Cardiac muscle cell (in vitro differentiated cells and primary cell): Measurements from ENCODE around the gene LENG1. TPM values are rescaled to one million over a fixed set of nuclear protein-coding genes. Genes with fewer than 3 reads are reported as not detected.
"Not testable (repeated sequence)": the region's sequence is repeated elsewhere in the genome, so short reads cannot be mapped to it uniquely, and the experiment has no call there.

Experiments used
- DNase-seq, 2 donors: peaks; one replicate each; pipeline versions ENCODE4 v3.0.0 to v3.0.0-alpha.2; 2010 to 2017; ENCODE audit warnings: low read depth in 1 of 2, low spot score in 1 of 2
- H3K27ac ChIP-seq: fragments of 200-600 bp; sonication (generic); 2 replicates; pipeline ENCODE4 v1.5.1; 2016
- H3K27me3 ChIP-seq: fragments of 200-600 bp; sonication (generic); 2 replicates; pipeline ENCODE4 v1.6.0; 2016; ENCODE audit warnings: control low read depth
- H3K36me3 ChIP-seq: fragments of 200-600 bp; sonication (generic); 2 replicates; pipeline ENCODE4 v1.5.1; 2016; ENCODE audit warnings: control low read depth
- H3K4me1 ChIP-seq: fragments of 200-600 bp; sonication (generic); 2 replicates; pipeline ENCODE4 v1.8.1; 2017; ENCODE audit warnings: low read depth, mild to moderate bottlenecking, mixed run types
- H3K4me3 ChIP-seq: fragments of 200-600 bp; sonication (generic); 2 replicates; pipeline ENCODE4 v1.5.1; 2016; ENCODE audit warnings: mild to moderate bottlenecking
- H3K9me3 ChIP-seq: fragments of 200-600 bp; sonication (generic); 2 replicates; pipeline ENCODE4 v1.5.1; 2017; ENCODE audit warnings: low read depth, mild to moderate bottlenecking, control low read depth
- polyA plus RNA-seq: library from polyadenylated mRNA; unstranded; fragments of >200 nt; fragmentation: Nextera tagmentation; extraction: Ambion mirVana; gene quantifications from 2 replicates; pipeline ENCODE4 v1.2.1, GENCODE V29; 2016
- total RNA-seq: library from RNA; depleted of rRNA; stranded (reverse); fragments of >200 nt; gene quantifications from 2 replicates; pipeline ENCODE4 v1.2.3, GENCODE V29; 2016
- TF ChIP-seq, protein P1 (sequence below): IDR thresholded peaks from 2 replicates; pipeline ENCODE4 v1.5.1; 2012; ENCODE audit warnings: low read depth, mild to moderate bottlenecking, low read length

LENG1 gene
- total and polyA plus RNA-seq, 2 experiments from 2014 or later = 10.6 to 10.8 TPM

DNA sequence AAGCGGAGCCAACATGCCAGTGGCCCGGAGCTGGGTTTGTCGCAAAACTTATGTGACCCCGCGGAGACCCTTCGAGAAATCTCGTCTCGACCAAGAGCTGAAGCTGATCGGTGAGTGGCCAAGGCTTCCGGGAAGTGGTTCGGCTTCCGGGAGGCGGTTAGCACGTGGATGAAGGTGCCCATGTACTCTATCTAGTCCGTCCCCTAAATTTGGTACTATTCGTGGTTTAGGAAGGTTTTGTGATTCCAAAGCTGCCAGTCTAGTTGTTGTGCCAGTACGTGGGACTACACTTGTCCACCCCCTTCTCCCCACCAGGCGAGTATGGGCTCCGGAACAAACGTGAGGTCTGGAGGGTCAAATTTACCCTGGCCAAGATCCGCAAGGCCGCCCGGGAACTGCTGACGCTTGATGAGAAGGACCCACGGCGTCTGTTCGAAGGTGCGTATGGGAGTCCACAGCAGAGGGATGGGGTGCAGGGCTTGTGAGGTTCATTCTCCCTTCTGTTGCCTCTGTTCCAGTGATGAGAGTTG is 41.7 kb upstream of the LENG1 start:
- no peaks in the 10 kb centered on the region for H3K27me3 ChIP-seq
- peaks cover 44% of the 10 kb centered on the region for H3K36me3 ChIP-seq
- TF ChIP-seq, protein P1, sequence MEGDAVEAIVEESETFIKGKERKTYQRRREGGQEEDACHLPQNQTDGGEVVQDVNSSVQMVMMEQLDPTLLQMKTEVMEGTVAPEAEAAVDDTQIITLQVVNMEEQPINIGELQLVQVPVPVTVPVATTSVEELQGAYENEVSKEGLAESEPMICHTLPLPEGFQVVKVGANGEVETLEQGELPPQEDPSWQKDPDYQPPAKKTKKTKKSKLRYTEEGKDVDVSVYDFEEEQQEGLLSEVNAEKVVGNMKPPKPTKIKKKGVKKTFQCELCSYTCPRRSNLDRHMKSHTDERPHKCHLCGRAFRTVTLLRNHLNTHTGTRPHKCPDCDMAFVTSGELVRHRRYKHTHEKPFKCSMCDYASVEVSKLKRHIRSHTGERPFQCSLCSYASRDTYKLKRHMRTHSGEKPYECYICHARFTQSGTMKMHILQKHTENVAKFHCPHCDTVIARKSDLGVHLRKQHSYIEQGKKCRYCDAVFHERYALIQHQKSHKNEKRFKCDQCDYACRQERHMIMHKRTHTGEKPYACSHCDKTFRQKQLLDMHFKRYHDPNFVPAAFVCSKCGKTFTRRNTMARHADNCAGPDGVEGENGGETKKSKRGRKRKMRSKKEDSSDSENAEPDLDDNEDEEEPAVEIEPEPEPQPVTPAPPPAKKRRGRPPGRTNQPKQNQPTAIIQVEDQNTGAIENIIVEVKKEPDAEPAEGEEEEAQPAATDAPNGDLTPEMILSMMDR = no peak
- peaks cover 17% of the 10 kb centered on the region for H3K4me1 ChIP-seq
- DNase-seq = peak in 1 of 2 donors; percentile 15
- H3K4me3 ChIP-seq = peak overlapping the region; percentile 78
- H3K27ac ChIP-seq = peak overlapping the region; percentile 98
- no peaks in the 10 kb centered on the region for H3K9me3 ChIP-seq

DNA sequence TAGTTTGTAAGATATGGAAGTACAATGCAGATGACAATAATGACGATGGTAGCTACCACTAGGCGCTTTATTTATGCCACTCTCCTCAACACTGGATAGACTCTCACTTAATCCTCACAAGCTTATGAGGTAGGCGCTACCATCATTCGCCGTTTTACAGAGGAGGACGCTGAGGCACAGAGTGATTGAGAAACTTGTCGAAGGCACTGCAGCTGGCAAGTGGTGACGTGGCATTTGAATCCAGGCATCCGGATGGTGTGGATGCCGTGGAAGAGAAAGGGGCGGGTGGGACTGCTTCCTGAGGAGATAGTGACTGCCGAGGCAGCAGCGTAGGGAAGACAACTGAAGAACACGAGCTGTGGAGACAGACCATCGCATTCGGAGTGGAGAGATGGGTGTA is 39.9 kb upstream of the LENG1 start:
- peak overlapping the region; percentile 2 for H3K27ac ChIP-seq
- no peaks in the 10 kb centered on the region for H3K9me3 ChIP-seq
- H3K27me3 ChIP-seq = no peaks in the 10 kb centered on the region
- peaks cover 31% of the 10 kb centered on the region for H3K36me3 ChIP-seq
- no peak overlapping the region for H3K4me3 ChIP-seq
- DNase-seq = no peak
- H3K4me1 ChIP-seq = peaks cover 15% of the 10 kb centered on the region
- TF ChIP-seq, protein P1 = no peak

DNA sequence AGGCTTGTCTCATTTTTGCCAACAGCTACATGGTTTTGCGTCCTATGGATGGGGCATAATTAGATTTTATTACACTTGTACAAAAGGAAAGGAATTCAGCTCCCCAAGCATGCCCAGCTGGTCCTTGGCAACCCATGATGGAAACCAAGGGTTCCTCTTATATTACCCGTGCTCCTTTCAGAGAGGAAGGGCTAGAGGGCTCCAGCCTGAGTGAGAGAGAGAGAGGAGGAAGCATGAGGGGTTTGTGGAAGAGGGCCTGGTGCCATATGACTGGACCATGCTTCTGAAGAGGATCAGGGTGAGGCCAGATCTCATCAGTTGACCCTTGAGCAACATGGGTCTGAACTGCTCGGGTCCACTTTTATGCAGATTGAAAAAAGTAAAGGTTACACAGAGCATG is 37.6 kb upstream of the LENG1 start:
- no peak overlapping the region for H3K4me3 ChIP-seq
- no peaks in the 10 kb centered on the region for H3K27me3 ChIP-seq
- TF ChIP-seq, protein P1 = no peak
- H3K27ac ChIP-seq = no peak overlapping the region
- DNase-seq = no peak
- H3K9me3 ChIP-seq = no peaks in the 10 kb centered on the region
- peaks cover 20% of the 10 kb centered on the region for H3K36me3 ChIP-seq
- peaks cover 11% of the 10 kb centered on the region for H3K4me1 ChIP-seq

DNA sequence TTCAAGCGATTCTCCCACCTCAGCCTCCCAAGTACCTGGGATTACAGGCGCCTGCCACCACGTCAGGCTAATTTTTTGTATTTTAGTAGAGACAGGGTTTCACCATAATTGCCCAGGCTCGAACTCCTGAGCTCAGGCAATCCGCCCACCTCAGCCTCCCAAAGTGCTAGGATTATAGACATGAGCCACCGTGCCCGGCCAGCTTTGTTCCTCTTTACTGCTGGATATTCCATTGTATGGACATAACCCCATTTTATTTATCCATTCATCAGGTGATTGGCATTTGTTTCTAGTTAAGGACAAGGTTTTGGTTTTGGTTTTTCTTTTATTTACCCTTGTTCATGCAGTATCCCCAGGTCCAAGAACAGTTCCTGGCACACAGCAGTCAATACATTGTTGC is 37.0 kb upstream of the LENG1 start:
- H3K36me3 ChIP-seq = peaks cover 14% of the 10 kb centered on the region
- peaks cover 8% of the 10 kb centered on the region for H3K4me1 ChIP-seq
- no peak overlapping the region for H3K4me3 ChIP-seq
- TF ChIP-seq, protein P1 = no peak
- no peak for DNase-seq
- H3K27ac ChIP-seq = no peak overlapping the region
- H3K9me3 ChIP-seq = no peaks in the 10 kb centered on the region
- H3K27me3 ChIP-seq = no peaks in the 10 kb centered on the region

DNA sequence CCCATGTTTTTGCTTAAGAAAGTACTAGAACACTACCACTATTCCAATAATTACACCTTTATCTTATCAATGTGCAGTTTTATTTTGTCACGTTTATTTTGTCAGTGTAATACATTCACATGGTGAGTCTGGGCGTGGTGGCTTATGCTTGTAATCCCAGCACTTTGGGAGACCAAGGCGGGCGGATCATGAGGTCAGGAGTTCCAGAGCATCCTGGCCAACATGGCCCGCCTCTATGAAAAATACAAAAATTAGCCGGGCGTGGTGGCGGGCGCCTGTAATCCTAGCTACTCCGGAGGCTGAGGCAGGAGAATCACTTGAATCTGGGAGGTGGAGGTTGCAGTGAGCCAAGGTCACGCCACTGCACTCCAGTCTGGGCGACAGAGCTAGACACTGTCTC is 34.9 kb upstream of the LENG1 start:
- H3K9me3 ChIP-seq, H3K4me3 ChIP-seq, H3K27me3 ChIP-seq, H3K4me1 ChIP-seq, H3K27ac ChIP-seq, DNase-seq: not testable (repeated sequence)
- H3K36me3 ChIP-seq = peaks cover 13% of the 10 kb centered on the region

DNA sequence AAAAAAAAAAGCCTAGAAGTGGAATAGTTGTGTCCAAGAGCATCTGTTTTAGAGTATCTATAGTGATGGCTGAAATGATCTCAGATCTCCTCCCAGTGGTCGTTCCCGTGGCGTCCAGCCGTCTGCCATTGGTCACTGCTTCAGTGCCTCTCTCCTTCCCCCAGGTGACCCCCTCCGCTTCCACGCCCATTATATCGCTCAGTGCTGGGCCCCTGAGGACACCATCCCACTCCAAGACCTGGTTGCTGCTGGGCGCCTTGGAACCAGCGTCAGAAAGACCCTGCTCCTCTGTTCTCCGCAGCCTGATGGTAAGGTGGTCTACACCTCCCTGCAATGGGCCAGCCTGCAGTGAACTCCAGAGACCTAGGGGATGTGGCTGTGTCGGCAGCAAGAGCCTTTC is 33.5 kb upstream of the LENG1 start:
- TF ChIP-seq, protein P1 = no peak

More for the DNA sequence above, 33.5 kb upstream of the LENG1 start:
- H3K27ac ChIP-seq = no peak overlapping the region
- H3K9me3 ChIP-seq = no peaks in the 10 kb centered on the region
- H3K27me3 ChIP-seq = no peaks in the 10 kb centered on the region
- H3K4me1 ChIP-seq = peaks cover 10% of the 10 kb centered on the region
- no peak for DNase-seq
- H3K4me3 ChIP-seq = no peak overlapping the region
- peaks cover 13% of the 10 kb centered on the region for H3K36me3 ChIP-seq
